Neural crest cell (in vitro differentiated cells): Measurements from ENCODE around the gene KASH5. TPM values are rescaled to one million over a fixed set of nuclear protein-coding genes. Genes with fewer than 3 reads are reported as not detected.
A peak's percentile ranks its signal among the peaks of the same experiment; 100 is the strongest.

Experiments used
- DNase-seq: peaks from one replicate; pipeline ENCODE4 v3.0.0; 2021; ENCODE audit warnings: low read depth, mixed read lengths, low spot score
- H3K27ac Mint-ChIP-seq: one replicate; pipeline ENCODE4 v1.8.0; 2021; ENCODE audit warnings: mild to moderate bottlenecking, mixed read lengths; ENCODE audit not compliant: unreplicated experiment
- H3K27me3 Mint-ChIP-seq: 2 replicates; pipeline ENCODE4 v1.8.0; 2021; ENCODE audit warnings: low read depth, mild to moderate bottlenecking, mixed read lengths
- H3K36me3 Mint-ChIP-seq: 2 replicates; pipeline ENCODE4 v1.8.0; 2021; ENCODE audit warnings: low read depth, mild to moderate bottlenecking, mixed read lengths
- H3K4me1 Mint-ChIP-seq: 2 replicates; pipeline ENCODE4 v1.8.0; 2021; ENCODE audit warnings: mixed read lengths
- H3K4me3 Mint-ChIP-seq: one replicate; pipeline ENCODE4 v1.8.0; 2021; ENCODE audit warnings: mild to moderate bottlenecking, mixed read lengths
- H3K9me3 Mint-ChIP-seq: 2 replicates; pipeline ENCODE4 v1.8.0; 2021; ENCODE audit warnings: mixed read lengths
- total RNA-seq: library from RNA; stranded (reverse); gene quantifications from 2 replicates; pipeline ENCODE4 v1.2.1, GENCODE V29; 2021
- TF ChIP-seq, protein P1 (sequence below): fragments of 200-600 bp; sonication (generic); conservative IDR thresholded peaks from 2 replicates; pipeline ENCODE4 v1.5.0; 2021; ENCODE audit warnings: antibody characterized with exemption, mild to moderate bottlenecking

KASH5 gene
- total RNA-seq, 1 donor from 2014 or later = not detected

- no peaks in the 10 kb centered on the region for H3K9me3 Mint-ChIP-seq
- no peak overlapping the region for H3K27ac Mint-ChIP-seq
- TF ChIP-seq, protein P1, sequence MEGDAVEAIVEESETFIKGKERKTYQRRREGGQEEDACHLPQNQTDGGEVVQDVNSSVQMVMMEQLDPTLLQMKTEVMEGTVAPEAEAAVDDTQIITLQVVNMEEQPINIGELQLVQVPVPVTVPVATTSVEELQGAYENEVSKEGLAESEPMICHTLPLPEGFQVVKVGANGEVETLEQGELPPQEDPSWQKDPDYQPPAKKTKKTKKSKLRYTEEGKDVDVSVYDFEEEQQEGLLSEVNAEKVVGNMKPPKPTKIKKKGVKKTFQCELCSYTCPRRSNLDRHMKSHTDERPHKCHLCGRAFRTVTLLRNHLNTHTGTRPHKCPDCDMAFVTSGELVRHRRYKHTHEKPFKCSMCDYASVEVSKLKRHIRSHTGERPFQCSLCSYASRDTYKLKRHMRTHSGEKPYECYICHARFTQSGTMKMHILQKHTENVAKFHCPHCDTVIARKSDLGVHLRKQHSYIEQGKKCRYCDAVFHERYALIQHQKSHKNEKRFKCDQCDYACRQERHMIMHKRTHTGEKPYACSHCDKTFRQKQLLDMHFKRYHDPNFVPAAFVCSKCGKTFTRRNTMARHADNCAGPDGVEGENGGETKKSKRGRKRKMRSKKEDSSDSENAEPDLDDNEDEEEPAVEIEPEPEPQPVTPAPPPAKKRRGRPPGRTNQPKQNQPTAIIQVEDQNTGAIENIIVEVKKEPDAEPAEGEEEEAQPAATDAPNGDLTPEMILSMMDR = peak; percentile 34
- H3K4me1 Mint-ChIP-seq = peaks cover 21% of the 10 kb centered on the region
- no peaks in the 10 kb centered on the region for H3K36me3 Mint-ChIP-seq
- no peak overlapping the region for H3K4me3 Mint-ChIP-seq
- H3K27me3 Mint-ChIP-seq = peaks cover 99% of the 10 kb centered on the region
- no peak for DNase-seq
Measured at GRCh38 chr19:49430678-49431329, 42.8 kb downstream of the KASH5 start.

DNA sequence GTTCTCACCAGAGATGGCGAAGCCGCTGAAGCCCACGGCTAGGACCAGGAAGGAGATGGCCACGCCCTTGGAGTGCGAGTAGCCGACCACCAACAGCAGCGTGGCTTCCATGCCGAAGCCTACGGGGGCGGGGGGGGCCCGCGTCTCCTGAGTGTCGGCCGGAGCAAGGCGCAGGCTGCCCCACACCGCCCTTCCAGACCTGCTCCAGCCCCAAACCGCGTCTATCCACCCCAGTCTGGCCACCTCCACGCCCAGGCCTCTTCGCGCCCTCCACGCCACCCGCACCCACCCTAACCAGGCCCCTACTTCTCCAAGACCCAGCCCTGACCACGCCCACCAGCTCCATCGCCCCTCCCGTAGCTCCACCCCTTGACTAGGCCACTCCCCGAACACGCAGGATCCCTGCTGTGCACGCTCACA is 43.3 kb downstream of the KASH5 start:
- DNase-seq = no peak
- peaks cover 99% of the 10 kb centered on the region for H3K27me3 Mint-ChIP-seq
- no peaks in the 10 kb centered on the region for H3K9me3 Mint-ChIP-seq

GRCh38 chr19:49432141-49433073 is 44.4 kb downstream of the KASH5 start:
- TF ChIP-seq, protein P1 = no peak
- Mint-ChIP-seq H3K27me3 (peaks cover 99% of the 10 kb centered on the region), H3K9me3 (no peaks in the 10 kb centered on the region), H3K36me3 (no peaks in the 10 kb centered on the region), H3K4me3 (no peak overlapping the region), H3K27ac (no peak overlapping the region), H3K4me1 (peaks cover 17% of the 10 kb centered on the region)
- DNase-seq = no peak

More for the DNA sequence above, 43.3 kb downstream of the KASH5 start:
- H3K4me3 Mint-ChIP-seq = no peak overlapping the region
- H3K4me1 Mint-ChIP-seq = peaks cover 19% of the 10 kb centered on the region
- no peaks in the 10 kb centered on the region for H3K36me3 Mint-ChIP-seq
- no peak overlapping the region for H3K27ac Mint-ChIP-seq
- TF ChIP-seq, protein P1 = no peak

- Mint-ChIP-seq H3K4me3 (no peak overlapping the region), H3K4me1 (peaks cover 10% of the 10 kb centered on the region), H3K9me3 (no peaks in the 10 kb centered on the region), H3K27me3 (peaks cover 100% of the 10 kb centered on the region), H3K36me3 (no peaks in the 10 kb centered on the region), H3K27ac (no peak overlapping the region)
- DNase-seq = no peak
- TF ChIP-seq, protein P1 = no peak
Measured at GRCh38 chr19:49433240-49433901, 45.3 kb downstream of the KASH5 start.

DNA sequence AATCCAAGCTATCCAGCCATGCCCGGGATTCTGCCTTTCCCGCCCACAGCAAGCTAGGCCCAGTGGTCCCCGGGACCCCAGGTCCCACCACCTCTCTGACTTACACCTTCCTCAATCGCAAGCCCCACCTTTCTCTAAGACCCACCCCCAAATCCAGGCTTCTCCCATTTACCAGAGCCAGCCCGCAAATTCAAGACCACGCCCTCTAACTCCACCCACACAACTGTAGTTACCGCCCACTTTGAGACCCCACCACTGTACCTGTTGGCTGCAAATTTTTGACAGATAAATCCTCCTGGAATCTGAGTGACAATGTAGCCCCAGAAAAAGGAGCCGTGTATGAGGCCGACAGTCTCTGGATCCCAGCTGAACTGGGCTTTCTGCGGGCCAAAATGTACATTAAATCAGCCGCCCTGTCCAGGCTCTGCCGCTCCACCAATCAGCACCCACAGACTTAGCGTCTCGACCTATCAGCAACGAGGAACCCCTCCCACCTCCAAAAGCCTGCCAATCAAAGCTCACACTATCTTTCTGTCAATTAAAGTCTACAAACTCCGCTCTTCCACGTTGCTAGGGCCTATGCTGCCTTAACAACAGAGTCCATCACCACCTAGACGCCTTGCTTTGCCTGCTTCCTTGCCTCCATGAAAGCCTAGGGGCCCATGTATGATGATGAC is 47.0 kb downstream of the KASH5 start:
- no peak for DNase-seq
- TF ChIP-seq, protein P1 = no peak
- peaks cover 100% of the 10 kb centered on the region for H3K27me3 Mint-ChIP-seq
- peaks cover 1% of the 10 kb centered on the region for H3K4me1 Mint-ChIP-seq
- H3K27ac Mint-ChIP-seq = no peak overlapping the region
- no peaks in the 10 kb centered on the region for H3K36me3 Mint-ChIP-seq
- H3K4me3 Mint-ChIP-seq = peak overlapping the region; percentile 0
- H3K9me3 Mint-ChIP-seq = no peaks in the 10 kb centered on the region
